ENCODE results near the gene CAMK4. TPM values are rescaled to one million over a fixed set of nuclear protein-coding genes. Genes with fewer than 3 reads are reported as not detected.

The CAMK4 gene
- total and polyA plus RNA-seq, 2 donors (not counting 1 experiment from before 2014, with no cell fraction given): 0.83 to 5.9 TPM

- peak overlapping the region; percentile 60 for H3K4me2 ChIP-seq (ENCODE audit: extremely low read depth, insufficient read depth, low read length)
- no peak for DNase-seq (ENCODE audit: low read depth in 2 of 2)
- peak overlapping the region in 3 of 4 experiments; percentile 84 to 90 (median 87) for H3K4me3 ChIP-seq (replicated peaks in 1 of 4; ENCODE audit: control extremely low read depth in 1 of 4, insufficient read depth in 1 of 4, low read depth in 3 of 4, low read length in 4 of 4)
- H4K20me1 ChIP-seq (ENCODE audit: control insufficient read depth, extremely low read depth, insufficient read depth, low read length): peaks cover 3% of the 10 kb centered on the region
- no peak overlapping the region for H2AFZ ChIP-seq (ENCODE audit: low read length)
- no peaks in the 10 kb centered on the region for H3K27me3 ChIP-seq (ENCODE audit: control insufficient read depth, insufficient read depth, low read length)
- no peak overlapping the region for H3K9ac ChIP-seq (ENCODE audit: insufficient read depth, low read length)
- H3K4me1 ChIP-seq (ENCODE audit: control insufficient read depth, extremely low read depth, insufficient read depth, low read length): peaks cover 4% of the 10 kb centered on the region
- peaks cover 2% of the 10 kb centered on the region for H3K36me3 ChIP-seq (ENCODE audit: control insufficient read depth, insufficient read depth, low read length)
- peaks cover 70% of the 10 kb centered on the region for H3K79me2 ChIP-seq (ENCODE audit: control insufficient read depth, insufficient read depth, low read length)
- H3K9me3 ChIP-seq (ENCODE audit: control insufficient read depth, insufficient read depth, low read depth, low read length): no peaks in the 10 kb centered on the region
- TF ChIP-seq CTCF (conservative IDR thresholded peaks at IDR 0.05 in 1 of 2, IDR thresholded peaks at IDR 0.05 in 1 of 2; ENCODE audit: low read depth in 1 of 2, low read length in 2 of 2) (no peak), EZH2 (IDR thresholded peaks at IDR 0.05; ENCODE audit: low read length, missing control alignments) (no peak)
- H3K27ac ChIP-seq (ENCODE audit: insufficient read depth, low read length): no peak overlapping the region
These were observed 284.9 kb downstream of the CAMK4 start for GRCh38 chr5:111509119-111509518.

GRCh38 chr5:111511174-111511830, 287.1 kb downstream of the CAMK4 start:
- peaks cover 60% of the 10 kb centered on the region for H3K79me2 ChIP-seq (ENCODE audit: control insufficient read depth, insufficient read depth, low read length)
- H3K9me3 ChIP-seq (ENCODE audit: control insufficient read depth, insufficient read depth, low read depth, low read length): no peaks in the 10 kb centered on the region
- peaks cover 3% of the 10 kb centered on the region for H4K20me1 ChIP-seq (ENCODE audit: control insufficient read depth, extremely low read depth, insufficient read depth, low read length)
- peak overlapping the region; percentile 84 to 92 (median 88) for H3K4me3 ChIP-seq (replicated peaks in 1 of 4; ENCODE audit: control extremely low read depth in 1 of 4, insufficient read depth in 1 of 4, low read depth in 3 of 4, low read length in 4 of 4)
- peak overlapping the region; percentile 64 for H3K4me2 ChIP-seq (ENCODE audit: extremely low read depth, insufficient read depth, low read length)
- peak overlapping the region; percentile 95 for H3K9ac ChIP-seq (ENCODE audit: insufficient read depth, low read length)
- DNase-seq (ENCODE audit: low read depth in 2 of 2): peak; percentile 34 to 49
- no peaks in the 10 kb centered on the region for H3K27me3 ChIP-seq (ENCODE audit: control insufficient read depth, insufficient read depth, low read length)
- H3K4me1 ChIP-seq (ENCODE audit: control insufficient read depth, extremely low read depth, insufficient read depth, low read length): peaks cover 4% of the 10 kb centered on the region
- TF ChIP-seq CTCF (conservative IDR thresholded peaks at IDR 0.05 in 1 of 2, IDR thresholded peaks at IDR 0.05 in 1 of 2; ENCODE audit: low read depth in 1 of 2, low read length in 2 of 2): no peak
- no peak for TF ChIP-seq EZH2 (IDR thresholded peaks at IDR 0.05; ENCODE audit: low read length, missing control alignments)
- H3K27ac ChIP-seq (ENCODE audit: insufficient read depth, low read length): peak overlapping the region; percentile 90
- H2AFZ ChIP-seq (ENCODE audit: low read length): no peak overlapping the region
- no peaks in the 10 kb centered on the region for H3K36me3 ChIP-seq (ENCODE audit: control insufficient read depth, insufficient read depth, low read length)

GRCh38 chr5:111511831-111512374, 287.7 kb downstream of the CAMK4 start:
- Histone ChIP-seq H3K9me3 (ENCODE audit: control insufficient read depth, insufficient read depth, low read depth, low read length) (no peaks in the 10 kb centered on the region), H3K27me3 (ENCODE audit: control insufficient read depth, insufficient read depth, low read length) (no peaks in the 10 kb centered on the region), H3K4me2 (ENCODE audit: extremely low read depth, insufficient read depth, low read length) (peak overlapping the region; percentile 64), H4K20me1 (ENCODE audit: control insufficient read depth, extremely low read depth, insufficient read depth, low read length) (peaks cover 3% of the 10 kb centered on the region), H3K27ac (ENCODE audit: insufficient read depth, low read length) (peak overlapping the region; percentile 90), H3K4me3 (replicated peaks in 1 of 4; ENCODE audit: control extremely low read depth in 1 of 4, insufficient read depth in 1 of 4, low read depth in 3 of 4, low read length in 4 of 4) (peak overlapping the region; percentile 84 to 92 (median 88)), H3K9ac (ENCODE audit: insufficient read depth, low read length) (peak overlapping the region; percentile 95), H3K79me2 (ENCODE audit: control insufficient read depth, insufficient read depth, low read length) (peaks cover 54% of the 10 kb centered on the region), H3K36me3 (ENCODE audit: control insufficient read depth, insufficient read depth, low read length) (no peaks in the 10 kb centered on the region), H2AFZ (ENCODE audit: low read length) (peak overlapping the region; percentile 72), H3K4me1 (ENCODE audit: control insufficient read depth, extremely low read depth, insufficient read depth, low read length) (peaks cover 4% of the 10 kb centered on the region)
- TF ChIP-seq CTCF (conservative IDR thresholded peaks at IDR 0.05 in 1 of 2, IDR thresholded peaks at IDR 0.05 in 1 of 2; ENCODE audit: low read depth in 1 of 2, low read length in 2 of 2) (no peak), EZH2 (IDR thresholded peaks at IDR 0.05; ENCODE audit: low read length, missing control alignments) (no peak)
- DNase-seq (ENCODE audit: low read depth in 2 of 2): peak; percentile 47 to 48

All from fibroblast of lung (primary cell).